Esophagus squamous epithelium (tissue), 5 donors: Measurements from ENCODE around the gene ASTL. TPM values are rescaled to one million over a fixed set of nuclear protein-coding genes. Genes with fewer than 3 reads are reported as not detected.
"Not testable (repeated sequence)": the region's sequence is repeated elsewhere in the genome, so short reads cannot be mapped to it uniquely, and the experiment has no call there.

Experiments
- DNase-seq: peaks from one replicate; lab custom pipeline; 2025; lab: John Stamatoyannopoulos, UW
- H3K27ac ChIP-seq, 4 donors: fragments of 200-600 bp; sonication (generic); one replicate each; pipeline ENCODE4 v1.5.1; 2016 to 2019; ENCODE audit warnings: mild to moderate bottlenecking in 1 of 4
- H3K27me3 ChIP-seq, 4 donors: fragments of 200-600 bp; sonication (generic); 1 replicate in 3 of 4; 2 replicates in 1 of 4; pipeline versions ENCODE4 v1.5.1 to v1.6.0; 2017 to 2021; ENCODE audit warnings: antibody characterized with exemption in 1 of 4
- H3K36me3 ChIP-seq, 3 donors: fragments of 200-600 bp; sonication (generic); one replicate each; pipeline ENCODE4 v1.5.1; 2016 to 2019
- H3K4me1 ChIP-seq, 3 donors: fragments of 200-600 bp; sonication (generic); one replicate each; pipeline ENCODE4 v1.5.1; 2017 to 2019
- H3K4me3 ChIP-seq, 4 donors: fragments of 200-600 bp; sonication (generic); 1 replicate in 3 of 4; 2 replicates in 1 of 4; pipeline ENCODE4 v1.5.1; 2016 to 2019; ENCODE audit warnings: mild to moderate bottlenecking in 2 of 4, moderate library complexity in 1 of 4
- H3K9me3 ChIP-seq, 3 donors: fragments of 200-600 bp; sonication (generic); one replicate each; pipeline ENCODE4 v1.5.1; 2016 to 2019
- POLR2A ChIP-seq, 4 donors: fragments of 450-650 bp; IDR thresholded peaks; one replicate each; pipeline ENCODE4 v1.6.1; 2017; ENCODE audit warnings: antibody characterized with exemption in 4 of 4, mild to moderate bottlenecking in 4 of 4, moderate library complexity in 3 of 4
- WGBS, 2 donors: methylation state at CpG; one replicate each; pipeline ENCODE4 v1.1.5; 2018; 5-methylcytosine and 5-hydroxymethylcytosine counted together
- intact Hi-C: fragments of 100-400 bp; cut with DNase I; formaldehyde crosslinking; loops from one replicate; pipeline ENCODE4 v1.15.0; 2022
- total RNA-seq, 4 donors: library from RNA; depleted of rRNA; stranded (reverse); fragments of >200 nt; gene quantifications; one replicate each; pipeline ENCODE4 v1.1.0, GENCODE V29; 2016
- TF ChIP-seq, protein P1 (sequence below), 6 experiments: fragments of 450-650 bp in 4 of 6; fragments of 200-600 bp in 2 of 6; sonication (generic) in 2 of 6; IDR thresholded peaks; one replicate each; pipeline ENCODE4 v1.5.1; 2016 to 2019; ENCODE audit warnings: antibody characterized with exemption in 6 of 6, mild to moderate bottlenecking in 4 of 6, moderate library complexity in 4 of 6
- donor health status: DM: yes; HTN: yes; CAD: no.

The ASTL gene
- total RNA-seq, 4 donors from 2014 or later, result 0.30 to 0.53 TPM; not detected in 2

DNA sequence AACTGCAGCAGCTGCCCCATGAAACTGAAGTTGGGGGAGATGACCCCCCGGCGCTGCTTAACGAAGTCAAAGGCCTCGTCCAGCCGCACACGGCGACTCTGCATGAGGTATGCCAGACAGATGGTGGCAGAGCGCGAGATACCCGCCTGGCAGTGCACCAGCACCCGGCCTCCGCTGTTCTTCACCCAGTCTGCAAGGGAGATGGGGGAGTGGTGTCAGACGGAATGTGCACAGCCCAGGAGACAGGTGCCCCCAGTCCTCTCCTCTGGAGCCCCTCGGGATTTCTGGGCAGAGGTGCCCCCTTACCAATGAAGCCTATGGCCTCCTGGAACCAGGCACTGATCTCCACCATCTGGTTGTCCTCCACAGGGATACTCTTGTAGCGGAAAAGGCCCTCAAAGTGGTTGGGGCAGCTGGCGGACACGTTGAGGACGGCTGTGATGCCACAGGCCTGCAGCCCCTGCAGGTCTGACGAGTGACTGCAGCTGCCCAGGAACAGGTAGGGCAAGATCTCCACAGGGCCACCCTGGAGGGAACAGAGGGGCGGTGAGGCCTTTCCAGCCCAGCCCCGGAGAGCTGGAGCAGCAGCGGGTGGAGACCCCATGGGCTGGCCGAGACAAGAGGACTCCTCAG is 5.7 kb upstream of the ASTL start:
- 57 to 70% methylated on average over 3 to 14 of the region's 23 CpGs for WGBS, 2 donors
- intact Hi-C loops, result no loop called here
- peaks cover 15 to 68% (median 16%) of the 10 kb centered on the region in 3 donors for H3K4me1 ChIP-seq
- H3K36me3 ChIP-seq, result no peaks in the 10 kb centered on the region
- H3K9me3 ChIP-seq, result no peaks in the 10 kb centered on the region
- TF ChIP-seq, protein P1, sequence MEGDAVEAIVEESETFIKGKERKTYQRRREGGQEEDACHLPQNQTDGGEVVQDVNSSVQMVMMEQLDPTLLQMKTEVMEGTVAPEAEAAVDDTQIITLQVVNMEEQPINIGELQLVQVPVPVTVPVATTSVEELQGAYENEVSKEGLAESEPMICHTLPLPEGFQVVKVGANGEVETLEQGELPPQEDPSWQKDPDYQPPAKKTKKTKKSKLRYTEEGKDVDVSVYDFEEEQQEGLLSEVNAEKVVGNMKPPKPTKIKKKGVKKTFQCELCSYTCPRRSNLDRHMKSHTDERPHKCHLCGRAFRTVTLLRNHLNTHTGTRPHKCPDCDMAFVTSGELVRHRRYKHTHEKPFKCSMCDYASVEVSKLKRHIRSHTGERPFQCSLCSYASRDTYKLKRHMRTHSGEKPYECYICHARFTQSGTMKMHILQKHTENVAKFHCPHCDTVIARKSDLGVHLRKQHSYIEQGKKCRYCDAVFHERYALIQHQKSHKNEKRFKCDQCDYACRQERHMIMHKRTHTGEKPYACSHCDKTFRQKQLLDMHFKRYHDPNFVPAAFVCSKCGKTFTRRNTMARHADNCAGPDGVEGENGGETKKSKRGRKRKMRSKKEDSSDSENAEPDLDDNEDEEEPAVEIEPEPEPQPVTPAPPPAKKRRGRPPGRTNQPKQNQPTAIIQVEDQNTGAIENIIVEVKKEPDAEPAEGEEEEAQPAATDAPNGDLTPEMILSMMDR (IDR thresholded peaks at IDR 0.05), result peak in 3 of 6 experiments; percentile 34 to 55 (median 39)
- TF ChIP-seq POLR2A (IDR thresholded peaks at IDR 0.05), result no peak
- H3K27me3 ChIP-seq, result no peaks in the 10 kb centered on the region
- peak overlapping the region; percentile 50 to 82 (median 62) for H3K4me3 ChIP-seq
- no peak for DNase-seq
- H3K27ac ChIP-seq, result peak overlapping the region in 1 of 4 donors; percentile 49

DNA sequence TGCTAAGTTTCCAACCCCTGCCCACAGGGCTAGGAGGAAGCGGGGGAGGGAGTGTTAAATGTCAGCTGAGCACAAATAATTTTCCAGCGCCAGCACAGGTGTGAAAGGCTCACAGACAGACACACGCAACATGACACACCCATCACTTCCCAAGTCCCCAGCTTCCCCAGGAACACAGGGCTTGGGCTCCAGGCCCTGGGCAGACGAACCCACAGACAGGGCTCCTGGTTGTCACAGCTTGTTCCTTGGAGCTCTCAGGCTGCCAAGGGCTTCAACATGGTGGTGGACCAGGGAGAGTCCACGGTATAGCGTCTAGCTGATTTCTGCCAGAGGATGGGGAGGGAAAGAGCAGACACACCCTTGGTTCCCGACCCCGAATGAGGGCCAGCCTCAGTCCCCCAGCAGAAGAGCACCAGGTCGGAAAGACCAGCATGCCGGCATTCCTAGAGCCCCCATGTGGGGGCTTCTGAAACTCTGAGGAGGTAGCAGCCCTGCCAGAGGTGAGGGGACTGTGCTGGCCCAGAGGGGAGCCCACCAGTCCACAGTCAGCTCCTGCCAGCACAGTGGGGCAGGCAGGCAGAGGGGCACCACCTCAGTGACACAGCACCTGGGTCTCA is 5.0 kb upstream of the ASTL start:
- intact Hi-C loops, result no loop called here
- DNase-seq, result no peak
- 61 to 73% methylated on average over 2 to 4 of the region's 10 CpGs for WGBS, 2 donors
- TF ChIP-seq, protein P1 (IDR thresholded peaks at IDR 0.05), result no peak
- TF ChIP-seq POLR2A (IDR thresholded peaks at IDR 0.05), result no peak
- Histone ChIP-seq H3K27me3 (peaks cover 0 to 1% (median 0%) of the 10 kb centered on the region in 4 donors), H3K4me1 (peaks cover 10 to 68% (median 11%) of the 10 kb centered on the region in 3 donors), H3K36me3 (no peaks in the 10 kb centered on the region), H3K4me3 (peak overlapping the region in 3 of 4 donors; percentile 54 to 82 (median 69)), H3K9me3 (no peaks in the 10 kb centered on the region), H3K27ac (no peak overlapping the region)

DNA sequence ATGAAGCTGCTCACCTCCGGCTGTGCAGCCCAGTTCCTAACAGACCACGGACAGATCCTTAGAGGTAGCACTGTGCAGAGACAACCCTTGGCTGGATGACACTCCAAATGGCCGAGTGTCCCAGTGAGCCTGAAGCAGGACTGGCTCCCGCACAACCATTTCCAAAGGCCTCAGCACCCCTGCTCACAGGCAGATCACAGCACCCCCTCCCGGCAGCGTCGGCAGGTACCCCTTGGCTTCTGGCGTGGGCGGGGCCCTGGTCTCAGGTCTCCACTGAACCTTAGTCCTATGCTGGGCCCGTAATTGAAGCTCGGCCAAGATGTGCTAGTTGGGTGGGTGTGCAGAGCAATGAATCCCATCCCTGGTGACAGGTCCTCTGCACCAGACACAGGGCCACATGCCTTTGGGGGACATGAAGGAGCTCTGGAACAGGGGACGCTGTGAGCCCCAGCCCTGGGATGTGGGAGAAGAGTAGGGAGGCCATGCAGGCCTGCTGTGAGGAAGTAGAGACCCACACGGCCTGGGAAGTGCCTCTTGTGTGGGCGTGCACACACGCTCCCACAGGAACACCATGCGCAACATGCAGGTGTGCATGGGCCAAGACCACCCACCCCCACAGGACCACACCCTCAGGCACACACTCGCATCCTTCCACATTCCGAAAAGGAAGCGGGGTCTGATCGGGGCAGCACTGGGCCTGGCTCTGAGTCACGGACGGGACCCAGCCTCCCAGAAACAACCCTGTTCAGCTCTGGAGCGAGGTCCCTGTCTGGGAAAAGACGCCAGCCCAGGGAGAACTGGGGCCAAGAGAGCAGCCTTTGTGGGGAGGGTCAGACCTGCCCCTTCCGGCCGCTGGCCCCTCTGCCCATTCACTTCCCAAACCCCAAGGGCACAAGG is 4.2 kb upstream of the ASTL start:
- intact Hi-C loops, result no loop called here
- WGBS, 2 donors, result 50 to 82% methylated on average over 2 to 8 of the region's 26 CpGs
- no peak for DNase-seq
- no peak overlapping the region for H3K27ac ChIP-seq
- H3K4me1 ChIP-seq, result peaks cover 8 to 68% (median 9%) of the 10 kb centered on the region in 3 donors
- TF ChIP-seq POLR2A (IDR thresholded peaks at IDR 0.05), result no peak
- TF ChIP-seq, protein P1 (IDR thresholded peaks at IDR 0.05), result no peak
- H3K9me3 ChIP-seq, result no peaks in the 10 kb centered on the region
- H3K36me3 ChIP-seq, result no peaks in the 10 kb centered on the region
- no peak overlapping the region for H3K4me3 ChIP-seq
- H3K27me3 ChIP-seq, result peaks cover 0 to 10% (median 0%) of the 10 kb centered on the region in 4 donors

DNA sequence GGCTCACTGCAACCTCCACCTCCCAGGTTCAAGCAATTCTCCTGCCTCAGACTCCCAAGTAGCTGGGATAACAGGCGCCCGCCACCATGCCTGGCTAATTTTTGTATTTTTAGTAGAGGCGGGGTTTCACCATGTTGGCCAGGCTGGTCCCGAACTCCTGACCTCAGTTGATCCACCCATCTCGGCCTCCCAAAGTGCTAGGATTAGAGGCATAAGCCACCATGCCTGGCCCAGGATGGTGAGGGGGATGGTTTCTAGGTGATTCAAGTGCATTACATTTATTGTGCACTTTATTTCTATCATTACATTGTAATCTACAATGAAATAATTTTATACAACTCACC is 3.3 kb upstream of the ASTL start:
- H3K4me3 ChIP-seq, H3K36me3 ChIP-seq, H3K27ac ChIP-seq, DNase-seq, intact Hi-C loops, H3K9me3 ChIP-seq: not testable (repeated sequence)
- 95 to 100% methylated on average over 5 of the region's 5 CpGs for WGBS, 2 donors
- peaks cover 0 to 12% (median 0%) of the 10 kb centered on the region in 4 donors for H3K27me3 ChIP-seq
- peaks cover 8 to 61% (median 9%) of the 10 kb centered on the region in 3 donors for H3K4me1 ChIP-seq

GRCh38 chr2:96140941-96141623 is 2.8 kb upstream of the ASTL start:
- Histone ChIP-seq H3K4me1 (peaks cover 8 to 55% (median 9%) of the 10 kb centered on the region in 3 donors), H3K36me3 (no peaks in the 10 kb centered on the region), H3K4me3 (no peak overlapping the region), H3K27me3 (peaks cover 0 to 17% (median 0%) of the 10 kb centered on the region in 4 donors), H3K27ac (no peak overlapping the region), H3K9me3 (no peaks in the 10 kb centered on the region)
- intact Hi-C loops, result no loop called here
- no peak for DNase-seq
- TF ChIP-seq, protein P1 (IDR thresholded peaks at IDR 0.05), result no peak
- no peak for TF ChIP-seq POLR2A (IDR thresholded peaks at IDR 0.05)
- 84 to 98% methylated on average over 7 to 8 of the region's 13 CpGs for WGBS, 2 donors
